H9 (cell line): ENCODE data around the gene MUC5B. TPM values are rescaled to one million over a fixed set of nuclear protein-coding genes. Genes with fewer than 3 reads are reported as not detected.

Experiments used
- DNase-seq: peaks from one replicate; pipeline ENCODE4 v3.0.0-alpha.2; 2017
- H2AFZ ChIP-seq: one replicate; pipeline ENCODE4 v1.6.1; 2013; ENCODE audit warnings: mild to moderate bottlenecking, low read length, control low read depth, moderate library complexity
- H2AK5ac ChIP-seq: 2 replicates; pipeline ENCODE4 v1.6.1; 2013; ENCODE audit warnings: low read length, control low read depth, mixed read lengths; ENCODE audit not compliant: insufficient read length
- H2BK120ac ChIP-seq: one replicate; pipeline ENCODE4 v1.6.1; 2013; ENCODE audit warnings: low read depth, mild to moderate bottlenecking, low read length, control low read depth, inconsistent platforms; ENCODE audit not compliant: poor library complexity, severe bottlenecking
- H2BK12ac ChIP-seq: 2 replicates; pipeline ENCODE4 v1.6.1; 2013; ENCODE audit warnings: low read length, control low read depth, mixed read lengths, low read depth; ENCODE audit not compliant: insufficient read length
- H2BK15ac ChIP-seq: 2 replicates; pipeline ENCODE4 v1.6.1; 2013; ENCODE audit warnings: low read depth, low read length, control low read depth
- H2BK20ac ChIP-seq: one replicate; pipeline ENCODE4 v1.6.1; 2013; ENCODE audit warnings: low read depth, mild to moderate bottlenecking, low read length, control low read depth, inconsistent platforms; ENCODE audit not compliant: poor library complexity, severe bottlenecking
- H2BK5ac ChIP-seq: 2 replicates; pipeline ENCODE4 v1.6.1; 2013; ENCODE audit warnings: low read length, control low read depth, mixed read lengths; ENCODE audit not compliant: insufficient read length
- H3K14ac ChIP-seq: 2 replicates; pipeline ENCODE4 v1.6.1; 2013; ENCODE audit warnings: low read length, control low read depth; ENCODE audit not compliant: insufficient read depth
- H3K18ac ChIP-seq: 2 replicates; pipeline ENCODE4 v1.6.1; 2013; ENCODE audit warnings: low read depth, mild to moderate bottlenecking, mixed read lengths, low read length, control low read depth; ENCODE audit not compliant: insufficient read length
- H3K23ac ChIP-seq: 2 replicates; pipeline ENCODE4 v1.6.1; 2013; ENCODE audit warnings: low read length, control low read depth, mixed read lengths, low read depth; ENCODE audit not compliant: insufficient read length
- H3K23me2 ChIP-seq: 2 replicates; pipeline ENCODE4 v1.6.1; 2013; ENCODE audit warnings: low read depth, mild to moderate bottlenecking, mixed read lengths, low read length, control low read depth; ENCODE audit not compliant: insufficient read length, poor library complexity, severe bottlenecking
- H3K27ac ChIP-seq: 2 replicates; pipeline ENCODE4 v1.5.1; 2013; ENCODE audit warnings: low read length, control low read depth, mixed read lengths, low read depth; ENCODE audit not compliant: insufficient read length
- H3K27me3 ChIP-seq: 2 replicates; pipeline ENCODE4 v1.6.1; 2013; ENCODE audit warnings: low read length, control low read depth, inconsistent platforms; ENCODE audit not compliant: insufficient read depth
- H3K4ac ChIP-seq: 2 replicates; pipeline ENCODE4 v1.6.1; 2013; ENCODE audit warnings: low read depth, mild to moderate bottlenecking, control low read depth, inconsistent platforms, low read length, moderate library complexity
- H3K4me1 ChIP-seq: 2 replicates; pipeline ENCODE4 v1.6.1; 2013; ENCODE audit warnings: low read length, control low read depth, inconsistent platforms; ENCODE audit not compliant: insufficient read depth
- H3K4me2 ChIP-seq: 2 replicates; pipeline ENCODE4 v1.6.1; 2013; ENCODE audit warnings: low read length, control low read depth, mixed read lengths; ENCODE audit not compliant: insufficient read length, insufficient read depth
- H3K56ac ChIP-seq: 2 replicates; pipeline ENCODE4 v1.6.1; 2013; ENCODE audit warnings: low read depth, mild to moderate bottlenecking, mixed read lengths, low read length, control low read depth; ENCODE audit not compliant: insufficient read length
- H3K79me1 ChIP-seq: 2 replicates; pipeline ENCODE4 v1.6.1; 2013; ENCODE audit warnings: low read depth, mild to moderate bottlenecking, moderate library complexity, low read length, control low read depth, inconsistent platforms; ENCODE audit not compliant: insufficient read depth, poor library complexity, severe bottlenecking
- H3K79me2 ChIP-seq: 2 replicates; pipeline ENCODE4 v1.6.1; 2013; ENCODE audit warnings: low read length, control low read depth, inconsistent platforms; ENCODE audit not compliant: insufficient read depth
- H3K9ac ChIP-seq: 2 replicates; pipeline ENCODE4 v1.6.1; 2013; ENCODE audit warnings: low read length, control low read depth, mixed read lengths; ENCODE audit not compliant: insufficient read length; ENCODE audit errors: extremely low read depth
- H3K9me3 ChIP-seq: one replicate; pipeline ENCODE4 v1.6.1; 2013; ENCODE audit warnings: low read depth, low read length, inconsistent platforms; ENCODE audit not compliant: control insufficient read depth
- H3T11ph ChIP-seq: one replicate; pipeline ENCODE4 v1.6.1; 2013; ENCODE audit warnings: mild to moderate bottlenecking, low read length, control low read depth, inconsistent platforms
- H4K20me1 ChIP-seq: one replicate; pipeline ENCODE4 v1.6.1; 2013; ENCODE audit not compliant: control insufficient read depth, insufficient read length, insufficient read depth
- H4K5ac ChIP-seq: 2 replicates; pipeline ENCODE4 v1.6.1; 2013; ENCODE audit warnings: low read depth, mild to moderate bottlenecking, mixed read lengths, low read length, control low read depth; ENCODE audit not compliant: insufficient read length
- H4K8ac ChIP-seq: replicated peaks from 2 replicates; pipeline ENCODE4 v1.6.1; 2013; ENCODE audit warnings: low read length, control low read depth, mixed read lengths, low read depth; ENCODE audit not compliant: insufficient read length
- H4K91ac ChIP-seq: 2 replicates; pipeline ENCODE4 v1.6.1; 2013; ENCODE audit warnings: low read depth, mild to moderate bottlenecking, moderate library complexity, mixed read lengths, low read length, control low read depth; ENCODE audit not compliant: insufficient read length
- H3K27ac Mint-ChIP-seq, 3 experiments: 2 replicates in 2 of 3; 3 replicates in 1 of 3; pipeline ENCODE4 v1.8.0; 2020 to 2021; ENCODE audit warnings: mixed read lengths in 3 of 3, mild to moderate bottlenecking in 1 of 3, moderate library complexity in 1 of 3
- H3K27me3 Mint-ChIP-seq: 2 replicates; pipeline ENCODE4 v1.8.0; 2021; ENCODE audit warnings: low read depth, mild to moderate bottlenecking, moderate library complexity, mixed read lengths
- H3K36me3 Mint-ChIP-seq, 3 experiments: 2 replicates in 2 of 3; 3 replicates in 1 of 3; pipeline ENCODE4 v1.8.0; 2020 to 2021; ENCODE audit warnings: low read depth in 3 of 3, mixed read lengths in 3 of 3; ENCODE audit not compliant: insufficient read depth in 1 of 3
- H3K4me1 Mint-ChIP-seq, 2 experiments: 2 replicates each; pipeline ENCODE4 v1.8.0; 2020; ENCODE audit warnings: mixed read lengths in 2 of 2
- H3K4me3 Mint-ChIP-seq, 2 experiments: 2 replicates in 1 of 2; 3 replicates in 1 of 2; pipeline ENCODE4 v1.8.0; 2020 to 2021; ENCODE audit warnings: mild to moderate bottlenecking in 2 of 2, mixed read lengths in 2 of 2, moderate library complexity in 1 of 2
- H3K9me3 Mint-ChIP-seq, 2 experiments: 2 replicates in 1 of 2; 3 replicates in 1 of 2; pipeline ENCODE4 v1.8.0; 2020; ENCODE audit warnings: mild to moderate bottlenecking in 2 of 2, mixed read lengths in 2 of 2, moderate library complexity in 1 of 2
- WGBS: extraction: QIAGEN DNeasy Blood & Tissue Kit; methylation state at CpG from one replicate; pipeline ENCODE4 v1.1.7; 2013; ENCODE audit warnings: missing lambda C conversion rate, low lambda C conversion rate, mixed read lengths; ENCODE audit not compliant: insufficient read length; ENCODE audit errors: extremely low coverage; 5-methylcytosine and 5-hydroxymethylcytosine counted together
- total RNA-seq: library from RNA; stranded (reverse); gene quantifications from 2 replicates; pipeline ENCODE4 v1.2.1, GENCODE V29; 2021
- TF ChIP-seq, protein P1 (sequence below): fragments of 200-600 bp; sonication (generic); conservative IDR thresholded peaks from 3 replicates; pipeline ENCODE4 v1.8.0; 2021; ENCODE audit warnings: antibody characterized with exemption, mild to moderate bottlenecking

Gene MUC5B
- total RNA-seq, 1 experiment from 2014 or later, result not detected

DNA sequence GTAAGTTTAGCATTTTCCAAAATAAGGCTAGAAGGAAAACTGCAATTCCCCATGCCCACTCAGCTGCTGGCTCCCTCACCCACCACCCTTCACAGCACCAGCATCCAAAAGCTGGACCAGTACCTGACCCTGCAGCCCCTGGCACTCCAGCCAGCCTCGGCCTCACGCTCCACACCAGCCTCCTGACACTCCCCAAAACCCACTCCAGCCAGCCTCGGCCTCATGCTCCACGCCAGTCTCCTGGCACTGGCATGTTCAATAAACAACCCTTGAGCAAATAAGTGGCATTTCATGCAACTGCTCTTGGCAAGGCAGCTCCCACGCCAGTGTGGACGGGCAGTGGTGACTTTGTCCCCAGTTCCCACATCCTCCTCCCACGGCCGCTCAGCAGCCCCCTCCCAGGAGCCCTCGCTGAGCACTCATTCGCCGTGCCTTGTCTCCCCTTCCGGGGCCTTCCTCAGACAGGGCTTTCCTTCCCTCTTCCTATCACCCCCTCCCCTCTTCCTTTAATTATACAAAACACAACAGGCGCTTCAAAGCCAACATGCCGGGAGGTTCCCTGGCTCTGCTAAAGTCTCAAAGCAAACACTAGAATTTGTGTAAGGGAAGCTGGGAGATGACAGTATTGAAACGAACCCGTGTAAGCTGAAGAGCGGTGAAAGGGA is 79.7 kb downstream of the MUC5B start:
- Histone ChIP-seq H2BK120ac (no peak overlapping the region), H4K8ac (no peak overlapping the region), H3K79me2 (peaks cover 1% of the 10 kb centered on the region; the same call in 1 of the 2 replicates), H2BK12ac (no peak overlapping the region), H3K18ac (no peak overlapping the region), H3K23ac (no peak overlapping the region), H4K91ac (no peak overlapping the region), H2BK5ac (no peak overlapping the region), H3K23me2 (no peaks in the 10 kb centered on the region), H3K9ac (no peak overlapping the region), H3K14ac (no peak overlapping the region; the same call in 1 of the 2 replicates), H2AK5ac (no peak overlapping the region), H3K9me3 (no peaks in the 10 kb centered on the region), H4K20me1 (no peaks in the 10 kb centered on the region), H3K56ac (no peak overlapping the region), H2BK15ac (no peak overlapping the region), H3K4me1 (no peaks in the 10 kb centered on the region; the same call in 1 of the 2 replicates), H2BK20ac (no peak overlapping the region), H3K27me3 (no peaks in the 10 kb centered on the region), H2AFZ (no peak overlapping the region), H3T11ph (no peak overlapping the region), H3K27ac (no peak overlapping the region), H3K79me1 (peaks cover 14% of the 10 kb centered on the region), H3K4me2 (no peak overlapping the region), H3K4ac (no peak overlapping the region), H4K5ac (no peak overlapping the region)
- no peaks in the 10 kb centered on the region for H3K27me3 Mint-ChIP-seq
- WGBS, result no CpG with 5 or more reads among the region's 17 CpGs
- H3K27ac Mint-ChIP-seq, result peak overlapping the region in 1 of 3 experiments; percentile 89; a peak in 5 of 7 replicates
- no peaks in the 10 kb centered on the region for H3K9me3 Mint-ChIP-seq
- peak; percentile 14 for DNase-seq
- TF ChIP-seq, protein P1, sequence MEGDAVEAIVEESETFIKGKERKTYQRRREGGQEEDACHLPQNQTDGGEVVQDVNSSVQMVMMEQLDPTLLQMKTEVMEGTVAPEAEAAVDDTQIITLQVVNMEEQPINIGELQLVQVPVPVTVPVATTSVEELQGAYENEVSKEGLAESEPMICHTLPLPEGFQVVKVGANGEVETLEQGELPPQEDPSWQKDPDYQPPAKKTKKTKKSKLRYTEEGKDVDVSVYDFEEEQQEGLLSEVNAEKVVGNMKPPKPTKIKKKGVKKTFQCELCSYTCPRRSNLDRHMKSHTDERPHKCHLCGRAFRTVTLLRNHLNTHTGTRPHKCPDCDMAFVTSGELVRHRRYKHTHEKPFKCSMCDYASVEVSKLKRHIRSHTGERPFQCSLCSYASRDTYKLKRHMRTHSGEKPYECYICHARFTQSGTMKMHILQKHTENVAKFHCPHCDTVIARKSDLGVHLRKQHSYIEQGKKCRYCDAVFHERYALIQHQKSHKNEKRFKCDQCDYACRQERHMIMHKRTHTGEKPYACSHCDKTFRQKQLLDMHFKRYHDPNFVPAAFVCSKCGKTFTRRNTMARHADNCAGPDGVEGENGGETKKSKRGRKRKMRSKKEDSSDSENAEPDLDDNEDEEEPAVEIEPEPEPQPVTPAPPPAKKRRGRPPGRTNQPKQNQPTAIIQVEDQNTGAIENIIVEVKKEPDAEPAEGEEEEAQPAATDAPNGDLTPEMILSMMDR, result no peak
- H3K4me1 Mint-ChIP-seq, result peaks cover 21 to 32% of the 10 kb centered on the region in 2 experiments
- H3K4me3 Mint-ChIP-seq, result no peak overlapping the region
- H3K36me3 Mint-ChIP-seq, result peaks cover 2 to 5% (median 5%) of the 10 kb centered on the region in 3 experiments; a peak in 3 of 7 replicates
